Adrenal gland (tissue), 12 donors: Measurements from ENCODE around the gene FREY1. TPM values are rescaled to one million over a fixed set of nuclear protein-coding genes. Genes with fewer than 3 reads are reported as not detected.
A peak's percentile ranks its signal among the peaks of the same experiment; 100 is the strongest.

ENCODE experiments used
- DNase-seq, 7 donors: peaks; one replicate each; pipeline ENCODE4 v3.0.0-alpha.2; 2019 to 2020
- H3K27ac ChIP-seq, 5 donors: fragments of 200-600 bp; sonication (generic) in 4 of 5; 1 replicate in 3 of 5; 2 replicates in 2 of 5; pipeline versions ENCODE4 v1.5.1 to v1.8.0; 2016 to 2020; ENCODE audit warnings: mild to moderate bottlenecking in 1 of 5
- H3K27me3 ChIP-seq: fragments of 200-600 bp; 2 replicates; pipeline ENCODE4 v1.8.0; 2021
- H3K36me3 ChIP-seq, 2 donors: fragments of 200-600 bp; replicated peaks in 1 of 2; 1 replicate in 1 of 2; 2 replicates in 1 of 2; pipeline versions ENCODE4 v1.5.1 to v1.8.0; 2018 to 2022
- H3K4me1 ChIP-seq, 2 donors: fragments of 200-600 bp; replicated peaks in 1 of 2; 1 replicate in 1 of 2; 2 replicates in 1 of 2; pipeline versions ENCODE4 v1.5.1 to v1.8.0; 2018 to 2021
- H3K4me3 ChIP-seq, 4 donors: fragments of 200-600 bp; sonication (generic) in 3 of 4; one replicate each; pipeline ENCODE4 v1.5.1; 2016 to 2018
- H3K9me3 ChIP-seq, 3 donors: fragments of 200-600 bp; sonication (generic) in 1 of 3; replicated peaks in 1 of 3; 1 replicate in 2 of 3; 2 replicates in 1 of 3; pipeline versions ENCODE4 v1.5.1 to v1.8.0; 2016 to 2021
- CTCF ChIP-seq, 6 experiments: fragments of 450-650 bp in 4 of 6; fragments of 200-600 bp in 2 of 6; sonication (generic) in 1 of 6; IDR thresholded peaks; 1 replicate in 5 of 6; 2 replicates in 1 of 6; pipeline versions ENCODE4 v1.5.1 to v1.8.0; 2016 to 2021; ENCODE audit warnings: antibody characterized with exemption in 6 of 6, mild to moderate bottlenecking in 2 of 6, moderate library complexity in 1 of 6
- POLR2A ChIP-seq, 2 donors: fragments of 450-650 bp; IDR thresholded peaks; one replicate each; pipeline ENCODE4 v1.6.1; 2017; ENCODE audit warnings: antibody characterized with exemption in 2 of 2, mild to moderate bottlenecking in 2 of 2, moderate library complexity in 1 of 2
- WGBS, 4 donors: extraction: QIAGEN DNeasy Blood & Tissue Kit in 2 of 4; methylation state at CpG; one replicate each; pipeline versions ENCODE4 v1.1.5 to v1.1.7; 2013 to 2017; 5-methylcytosine and 5-hydroxymethylcytosine counted together
- intact Hi-C, 2 donors: fragments of 100-400 bp; cut with DNase I; formaldehyde crosslinking; loops; one replicate each; pipeline versions ENCODE4 v1.14.1 to v1.15.0; 2022 to 2023
- polyA plus RNA-seq, 3 donors: library from polyadenylated mRNA; stranded (reverse); fragments of 200-250 nt in 2 of 3; fragments of 350-450 nt in 1 of 3; fragmentation: Illumina TruSeq in 1 of 3; extraction: RNeasy Lipid Tissue Mini Kit (QIAGEN cat#74804) in 1 of 3; gene quantifications; one replicate each; pipeline ENCODE4 v1.2.3, GENCODE V29; 2013 to 2014
- total RNA-seq, 9 donors: library from RNA; depleted of rRNA in 4 of 9; stranded (reverse); fragments of >200 nt in 4 of 9; fragments of 120-200 nt in 1 of 9; fragmentation: NEBNext Ultra II Directional in 1 of 9; extraction: Animal tissue kit (Norgen Biotek cat#: 25700) in 1 of 9; gene quantifications; one replicate each; pipeline versions ENCODE4 v1.1.0 to v1.2.4, GENCODE V29; 2013 to 2023
- donor health status: healthy with polysubstance abuse.
- donor health status: Bipolar disorder and iron deficiency.
- donor health status: DM: yes; HTN: yes; CAD: no.
- donor health status: DM: no; HTN: no; CAD: no.
- donor health status: DM: no; HTN: no; CAD: no.
- donor health status: DM: yes; HTN: yes; CAD: no.

Gene FREY1
- total and polyA plus RNA-seq, 12 donors: 0.30 to 1.2 (median 0.79) TPM; not detected in 5

- peaks cover 0 to 82% of the 10 kb centered on the region in 2 donors for H3K36me3 ChIP-seq
- H3K4me1 ChIP-seq: peaks cover 3 to 16% of the 10 kb centered on the region in 2 donors
- no peaks in the 10 kb centered on the region for H3K27me3 ChIP-seq
- H3K9me3 ChIP-seq: no peaks in the 10 kb centered on the region
- no peak overlapping the region for H3K4me3 ChIP-seq
- intact Hi-C loops: loop anchor here in 1 of 2 donors (10.0 kb wide), 1 partner anchor 49 kb away; no protein-coding TSS in a partner anchor
- DNase-seq: no peak
- WGBS, 4 donors: 48 to 80% (median 60%) methylated on average over 3 of the region's 3 CpGs
- H3K27ac ChIP-seq: peak overlapping the region in 1 of 5 donors; percentile 24
- no peak for TF ChIP-seq CTCF (IDR thresholded peaks at IDR 0.05)
- TF ChIP-seq POLR2A (IDR thresholded peaks at IDR 0.05): no peak
Measured at GRCh38 chr11:45945397-45945999, 38.4 kb upstream of the FREY1 start.

- no peak overlapping the region for H3K27ac ChIP-seq
- H3K36me3 ChIP-seq: peaks cover 0 to 63% of the 10 kb centered on the region in 2 donors
- H3K4me3 ChIP-seq: no peak overlapping the region
- DNase-seq: no peak
- H3K27me3 ChIP-seq: no peaks in the 10 kb centered on the region
- TF ChIP-seq CTCF (IDR thresholded peaks at IDR 0.05) (no peak), POLR2A (IDR thresholded peaks at IDR 0.05) (no peak)
- 93 to 98% (median 96%) methylated on average over 4 of the region's 4 CpGs for WGBS, 4 donors
- peaks cover 3 to 16% of the 10 kb centered on the region in 2 donors for H3K4me1 ChIP-seq
- intact Hi-C loops: loop anchor here in 1 of 2 donors (10.0 kb wide), 1 partner anchor 52 kb away; no protein-coding TSS in a partner anchor
- H3K9me3 ChIP-seq: no peaks in the 10 kb centered on the region
Measured at GRCh38 chr11:45942381-45942780, 35.3 kb upstream of the FREY1 start.

GRCh38 chr11:45941285-45941684, 34.2 kb upstream of the FREY1 start:
- H3K27ac ChIP-seq: no peak overlapping the region
- H3K27me3 ChIP-seq: no peaks in the 10 kb centered on the region
- H3K4me1 ChIP-seq: peaks cover 3 to 15% of the 10 kb centered on the region in 2 donors
- intact Hi-C loops: loop anchor here in 1 of 2 donors (10.0 kb wide), 1 partner anchor 54 kb away; no protein-coding TSS in a partner anchor
- no peak overlapping the region for H3K4me3 ChIP-seq
- no peak for TF ChIP-seq CTCF (IDR thresholded peaks at IDR 0.05)
- TF ChIP-seq POLR2A (IDR thresholded peaks at IDR 0.05): no peak
- peaks cover 0 to 58% of the 10 kb centered on the region in 2 donors for H3K36me3 ChIP-seq
- H3K9me3 ChIP-seq: no peaks in the 10 kb centered on the region
- 93 to 99% (median 95%) methylated on average over 4 of the region's 4 CpGs for WGBS, 4 donors
- no peak for DNase-seq

GRCh38 chr11:45939836-45940235, 32.8 kb upstream of the FREY1 start:
- intact Hi-C loops: loop anchor here in 1 of 2 donors (10.0 kb wide), 1 partner anchor 55 kb away; no protein-coding TSS in a partner anchor
- peaks cover 0 to 6% of the 10 kb centered on the region in 2 donors for H3K4me1 ChIP-seq
- no peak overlapping the region for H3K4me3 ChIP-seq
- no peak overlapping the region for H3K27ac ChIP-seq
- no peaks in the 10 kb centered on the region for H3K9me3 ChIP-seq
- TF ChIP-seq POLR2A (IDR thresholded peaks at IDR 0.05) (no peak), CTCF (IDR thresholded peaks at IDR 0.05) (no peak)
- no peak for DNase-seq
- H3K36me3 ChIP-seq: peaks cover 0 to 58% of the 10 kb centered on the region in 2 donors
- no peaks in the 10 kb centered on the region for H3K27me3 ChIP-seq
- WGBS, 4 donors: 73 to 87% (median 82%) methylated on average over 2 of the region's 2 CpGs
